T-helper 22 cell (primary cell): ENCODE results near the gene SLC38A4.
"Not testable (repeated sequence)": the region's sequence is repeated elsewhere in the genome, so short reads cannot be mapped to it uniquely, and the experiment has no call there.

Source experiments
- DNase-seq: peaks from one replicate; pipeline ENCODE4 v3.0.0-alpha.2; 2020; ENCODE audit warnings: low read depth

The SLC38A4 gene

GRCh38 chr12:46825591-46826414 is at the start of gene SLC38A4:
SLC38A4 (minus strand) TSS chr12:46825997; CDS start chr12:46793071, 32,926 bp downstream.
- no peak for DNase-seq

GRCh38 chr12:46875095-46875494 is 49.3 kb upstream of the SLC38A4 start:
- no peak for DNase-seq

GRCh38 chr12:46874642-46875041 is 48.8 kb upstream of the SLC38A4 start:
- no peak for DNase-seq

GRCh38 chr12:46872135-46872534 is 46.3 kb upstream of the SLC38A4 start:
- no peak for DNase-seq

- no peak for DNase-seq
Observed at GRCh38 chr12:46865311-46865710, 39.5 kb upstream of the SLC38A4 start.

GRCh38 chr12:46858368-46858767 is 32.6 kb upstream of the SLC38A4 start:
- no peak for DNase-seq

GRCh38 chr12:46857486-46857885 is 31.7 kb upstream of the SLC38A4 start:
- no peak for DNase-seq

- DNase-seq: no peak
Observed at GRCh38 chr12:46855760-46856159, 30.0 kb upstream of the SLC38A4 start.

GRCh38 chr12:46854188-46854587 is 28.4 kb upstream of the SLC38A4 start:
- not testable (repeated sequence) for DNase-seq

- not testable (repeated sequence) for DNase-seq
Observed at GRCh38 chr12:46848792-46849191, 23.0 kb upstream of the SLC38A4 start.

GRCh38 chr12:46847001-46847400 is 21.2 kb upstream of the SLC38A4 start:
- DNase-seq: no peak

- DNase-seq: no peak
Observed at GRCh38 chr12:46843811-46844210, 18.0 kb upstream of the SLC38A4 start.

- no peak for DNase-seq
Observed at GRCh38 chr12:46841891-46842290, 16.1 kb upstream of the SLC38A4 start.

GRCh38 chr12:46839964-46840363 is 14.2 kb upstream of the SLC38A4 start:
- no peak for DNase-seq

GRCh38 chr12:46839232-46839631 is 13.4 kb upstream of the SLC38A4 start:
- DNase-seq: no peak

- no peak for DNase-seq
Observed at GRCh38 chr12:46835785-46836184, 10.0 kb upstream of the SLC38A4 start.

- DNase-seq: no peak
Observed at GRCh38 chr12:46832130-46832704, 6.4 kb upstream of the SLC38A4 start.

- no peak for DNase-seq
Observed at GRCh38 chr12:46831335-46832129, 5.7 kb upstream of the SLC38A4 start.

- DNase-seq: no peak
Observed at GRCh38 chr12:46830731-46831334, 5.0 kb upstream of the SLC38A4 start.

GRCh38 chr12:46824709-46825108 is 1.1 kb downstream of the SLC38A4 start:
- DNase-seq: no peak

- no peak for DNase-seq
Observed at GRCh38 chr12:46818642-46819041, 7.2 kb downstream of the SLC38A4 start.

GRCh38 chr12:46815809-46816208 is 10.0 kb downstream of the SLC38A4 start:
- DNase-seq: no peak
